Stimulated activated CD8-positive, alpha-beta memory T cell treated with anti-CD3 and anti-CD28 coated beads, Interleukin-12 subunit alpha, Interleukin-12 subunit beta, amount 100 ng/mL, for 24 hours (primary cell): ENCODE data around the gene MSRB1.
"Not testable (repeated sequence)": the region's sequence is repeated elsewhere in the genome, so short reads cannot be mapped to it uniquely, and the experiment has no call there.

Experiments
- DNase-seq: peaks from one replicate; pipeline ENCODE4 v3.0.0-alpha.2; 2020; ENCODE audit errors: extremely low read depth

MSRB1 gene

DNA sequence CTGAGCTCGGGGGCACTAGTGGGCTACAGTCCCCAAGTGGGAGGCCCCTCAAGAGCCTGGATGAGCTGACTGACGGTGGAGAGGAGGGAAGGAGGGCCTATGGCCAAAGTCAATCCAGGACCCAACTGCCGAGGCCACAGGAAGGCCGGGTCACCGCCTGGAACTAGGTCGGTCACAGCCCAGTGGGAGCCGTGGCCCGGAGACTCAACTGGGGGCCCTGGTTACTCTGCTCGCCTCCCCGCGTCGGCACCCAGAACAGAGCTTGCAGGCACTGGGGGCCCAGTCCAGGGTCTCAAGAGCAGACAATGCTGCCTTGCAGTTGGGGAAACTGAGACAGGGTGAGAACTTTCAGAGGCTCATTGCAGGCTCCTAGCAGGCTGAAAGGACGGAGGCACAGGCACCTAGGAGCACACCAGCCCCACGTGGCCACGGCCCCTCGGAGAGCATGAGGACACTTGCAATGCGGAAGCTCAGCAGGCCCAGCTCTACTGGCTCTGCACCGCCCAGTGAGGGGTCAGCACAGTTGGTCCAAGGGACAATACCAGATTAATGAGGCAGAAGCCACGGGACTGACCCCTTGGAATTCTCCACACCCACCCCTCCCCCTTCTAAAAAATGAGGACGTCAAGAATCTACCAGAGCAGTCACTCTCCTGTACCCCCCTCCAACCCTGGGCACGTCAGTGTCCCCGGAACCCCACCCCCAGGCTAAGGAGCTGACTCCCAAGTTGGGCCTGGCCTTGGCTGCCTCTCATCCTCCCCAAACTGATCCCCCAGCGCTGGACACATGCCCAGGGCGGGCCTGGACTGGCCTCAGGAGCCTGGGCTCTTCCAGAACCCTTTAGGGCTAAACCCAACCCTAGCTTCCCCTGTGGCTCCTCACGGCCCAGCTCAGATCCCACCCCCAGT, 27.0 kb downstream of the MSRB1 start:
- DNase-seq = no peak

DNA sequence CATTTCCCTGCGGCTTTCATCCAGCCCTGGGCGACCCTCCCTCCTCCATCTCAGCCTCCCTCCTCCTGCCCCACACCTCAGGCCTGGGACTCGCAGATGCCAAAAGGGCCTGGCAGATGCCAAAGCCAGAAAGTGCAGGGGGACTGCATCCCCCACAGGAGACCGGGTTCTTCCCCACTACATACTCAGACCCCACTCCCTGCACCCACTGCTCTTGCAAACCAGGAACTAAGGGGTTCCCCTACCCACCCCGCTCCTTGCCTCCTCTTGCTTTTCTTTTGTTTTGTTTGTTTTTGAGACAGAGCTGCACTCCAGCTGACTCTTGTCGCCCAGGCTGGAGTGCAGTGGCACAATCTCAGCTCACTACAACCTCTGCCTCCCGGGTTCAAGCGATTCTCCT, 28.0 kb downstream of the MSRB1 start:
- no peak for DNase-seq

DNA sequence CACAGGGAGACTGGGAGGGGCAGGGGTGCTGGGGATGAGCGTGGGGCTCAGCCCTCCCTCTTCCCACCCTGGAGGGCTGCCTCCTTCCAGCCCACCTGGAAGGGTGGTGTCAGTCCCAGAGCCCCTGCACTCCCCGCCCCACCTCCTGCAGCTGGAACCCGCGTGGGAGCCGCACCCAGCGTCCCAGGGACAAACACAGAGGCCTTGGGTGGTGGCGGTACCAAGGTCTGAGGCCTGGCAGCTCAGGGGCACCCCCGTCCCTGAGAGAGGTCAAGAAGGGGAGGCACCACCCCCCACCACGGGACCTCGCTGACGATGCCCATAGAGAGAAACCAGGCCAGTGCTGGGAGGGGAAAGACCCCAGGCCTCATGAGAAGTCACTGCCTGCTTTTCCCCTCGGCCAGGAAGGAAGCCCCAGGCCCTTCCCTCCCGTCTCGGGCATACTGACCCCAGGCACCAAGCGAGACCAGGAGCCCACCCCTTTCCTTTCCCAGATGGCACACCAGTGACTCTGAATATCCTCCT, 28.9 kb downstream of the MSRB1 start:
- no peak for DNase-seq

DNA sequence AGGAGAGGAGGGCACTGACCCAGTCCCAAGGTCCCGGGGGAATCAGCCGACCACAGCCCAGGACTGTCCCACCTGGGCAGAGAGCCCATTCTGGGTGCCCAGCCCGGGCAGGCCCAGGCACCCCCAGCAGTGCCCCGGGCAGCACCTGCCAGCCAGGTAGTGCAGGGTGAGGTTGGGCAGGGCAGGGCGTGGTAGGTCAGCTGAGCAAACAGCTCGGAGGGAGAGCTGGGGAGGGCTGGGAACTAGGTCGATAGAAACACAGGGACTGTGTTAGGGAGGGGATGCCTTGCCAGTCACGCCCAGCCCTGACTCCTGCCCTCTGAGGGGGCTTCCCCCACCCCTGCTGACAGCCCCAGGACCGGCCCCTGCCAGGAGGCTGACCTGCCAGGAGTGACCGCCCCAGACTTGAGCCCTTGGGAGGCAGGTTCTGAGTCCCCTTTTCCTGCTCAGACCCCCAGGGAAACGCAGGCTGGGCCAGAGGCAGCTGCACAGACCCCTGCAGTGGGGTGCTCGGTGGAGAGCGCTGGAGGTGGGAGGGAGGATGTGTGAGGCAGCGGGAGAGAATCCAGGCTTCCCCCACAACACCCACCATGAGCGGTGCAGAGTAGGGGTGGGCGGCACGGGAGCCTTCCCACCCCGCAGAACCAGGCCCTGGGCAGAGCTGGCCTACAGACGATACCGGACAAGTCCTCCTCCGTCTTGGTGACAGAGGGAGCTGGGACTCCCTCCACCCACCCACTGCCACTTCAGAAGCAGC, 29.5 kb downstream of the MSRB1 start:
- no peak for DNase-seq

DNA sequence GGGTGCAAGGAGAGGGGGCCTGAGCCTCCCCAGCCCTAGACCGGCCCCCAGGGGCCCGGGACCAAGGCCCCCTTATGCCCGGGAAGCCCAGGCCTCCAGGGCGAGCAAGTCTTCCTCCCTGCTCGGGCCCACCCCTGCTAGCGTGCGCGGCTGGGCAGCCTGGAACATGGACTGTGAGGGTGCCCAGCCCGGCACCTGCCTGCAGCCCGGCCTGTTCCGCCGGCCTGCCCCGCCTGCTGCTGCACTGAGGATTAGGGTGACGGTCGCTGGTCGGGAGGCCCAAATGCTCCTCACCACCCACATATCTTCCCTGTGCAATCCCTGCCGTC, 30.8 kb downstream of the MSRB1 start:
- DNase-seq = no peak

DNA sequence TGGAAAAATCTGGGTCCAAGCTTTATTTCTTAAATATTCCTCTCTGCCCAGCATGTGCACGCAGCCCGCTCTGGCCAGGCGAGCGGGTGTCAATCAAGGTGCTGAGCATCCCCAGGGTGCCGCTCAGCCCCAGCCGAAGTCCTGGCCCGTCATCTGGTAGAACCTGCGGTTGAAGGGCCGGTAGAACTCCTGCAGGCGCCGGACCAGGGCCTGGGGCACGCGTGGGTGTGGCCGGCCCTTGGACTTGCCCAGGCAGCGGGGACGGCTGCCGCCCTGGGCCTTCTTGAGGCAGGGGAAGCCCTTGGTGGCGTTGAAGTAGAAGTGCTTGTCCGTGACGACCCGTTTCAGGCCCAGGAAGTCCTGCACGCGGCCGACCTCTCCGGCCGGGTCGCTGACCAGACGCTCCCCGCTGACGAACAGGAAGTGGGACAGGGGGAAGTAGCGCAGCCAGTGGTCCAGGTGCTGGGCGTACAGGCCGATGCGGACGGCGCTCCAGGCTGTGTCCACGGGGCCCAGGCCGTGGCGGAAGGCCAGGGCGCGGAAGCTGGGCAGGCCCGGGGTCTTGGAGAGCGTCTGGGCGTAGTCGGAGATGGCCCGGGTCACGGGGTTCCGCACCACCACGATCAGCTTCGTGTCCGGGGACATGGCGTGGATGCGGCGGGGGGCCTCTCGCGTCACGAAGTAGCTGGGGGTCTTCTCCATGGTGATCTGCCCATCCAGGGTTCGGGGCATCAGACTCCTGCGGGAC, 31.4 kb downstream of the MSRB1 start:
- DNase-seq = no peak

DNA sequence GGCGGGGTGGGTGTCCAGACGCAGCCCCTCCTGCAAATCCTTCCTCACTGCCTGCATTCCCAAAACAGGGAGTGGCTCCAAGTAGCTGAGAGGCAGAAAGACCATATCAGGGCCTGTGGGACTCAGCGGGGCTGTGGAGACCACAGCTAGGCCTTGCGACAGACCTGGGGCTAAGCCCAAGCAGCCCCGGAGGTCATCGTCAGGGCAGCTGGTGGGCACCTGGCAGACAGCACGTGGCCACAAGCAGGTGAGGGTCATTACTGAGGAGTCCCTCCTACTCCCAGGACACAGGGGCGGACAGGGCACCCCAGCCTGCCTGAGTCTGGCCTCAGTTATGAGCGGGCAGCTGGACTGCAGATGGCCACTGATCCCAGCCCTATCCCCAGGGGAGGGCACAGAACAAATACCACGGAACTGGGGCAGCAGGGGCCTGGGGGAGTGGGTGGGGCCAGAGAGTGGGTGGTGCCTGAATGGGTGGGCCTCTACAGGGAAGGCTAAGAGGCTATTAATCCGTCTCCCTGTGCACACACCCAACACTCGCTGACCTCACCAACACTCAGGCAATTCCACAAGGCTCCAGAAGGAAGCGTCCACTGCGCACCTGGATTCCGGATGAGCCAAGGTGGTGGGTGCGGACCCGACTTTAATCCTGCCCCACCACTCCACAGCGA, 33.3 kb downstream of the MSRB1 start:
- DNase-seq = no peak

DNA sequence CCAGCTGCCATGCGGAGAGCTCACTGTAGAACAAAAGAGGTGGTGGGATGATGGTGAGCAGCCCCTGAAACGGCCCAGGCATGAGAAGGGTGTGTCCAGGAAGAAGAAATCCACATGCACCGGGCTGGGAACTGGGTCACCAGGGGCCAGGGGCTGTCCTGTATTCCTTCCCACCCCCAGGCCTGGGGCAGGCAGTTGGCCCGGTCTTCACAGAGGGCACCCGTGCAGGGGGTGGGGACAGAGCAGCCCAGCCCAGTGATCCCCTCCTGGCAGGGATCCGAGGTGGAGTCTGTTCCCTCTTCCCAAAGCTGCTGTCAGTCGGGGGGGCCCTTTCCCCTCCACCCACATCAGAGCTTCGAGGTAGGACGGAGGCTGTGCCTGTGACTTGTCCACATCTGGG, 34.0 kb downstream of the MSRB1 start:
- DNase-seq = no peak

DNA sequence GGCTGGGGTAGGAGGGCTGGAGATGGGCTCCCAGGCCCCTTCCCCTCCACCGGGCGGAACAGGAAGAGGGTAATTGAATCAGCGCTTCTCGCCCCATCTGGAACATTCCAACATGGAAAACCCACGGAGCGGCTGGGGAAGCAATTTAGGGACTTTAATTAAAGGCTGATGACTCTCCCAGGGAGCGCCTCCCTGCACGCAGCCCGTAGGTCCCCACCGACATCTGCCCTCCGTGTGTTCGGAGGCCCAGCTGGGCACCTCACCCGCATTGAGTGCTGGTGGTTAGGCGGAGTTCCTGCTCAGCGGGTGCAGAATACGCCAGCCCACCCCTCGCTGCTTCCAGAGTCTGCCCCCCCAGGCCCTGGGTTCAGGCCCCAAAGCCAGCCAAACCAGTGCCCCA, 34.8 kb downstream of the MSRB1 start:
- no peak for DNase-seq

DNA sequence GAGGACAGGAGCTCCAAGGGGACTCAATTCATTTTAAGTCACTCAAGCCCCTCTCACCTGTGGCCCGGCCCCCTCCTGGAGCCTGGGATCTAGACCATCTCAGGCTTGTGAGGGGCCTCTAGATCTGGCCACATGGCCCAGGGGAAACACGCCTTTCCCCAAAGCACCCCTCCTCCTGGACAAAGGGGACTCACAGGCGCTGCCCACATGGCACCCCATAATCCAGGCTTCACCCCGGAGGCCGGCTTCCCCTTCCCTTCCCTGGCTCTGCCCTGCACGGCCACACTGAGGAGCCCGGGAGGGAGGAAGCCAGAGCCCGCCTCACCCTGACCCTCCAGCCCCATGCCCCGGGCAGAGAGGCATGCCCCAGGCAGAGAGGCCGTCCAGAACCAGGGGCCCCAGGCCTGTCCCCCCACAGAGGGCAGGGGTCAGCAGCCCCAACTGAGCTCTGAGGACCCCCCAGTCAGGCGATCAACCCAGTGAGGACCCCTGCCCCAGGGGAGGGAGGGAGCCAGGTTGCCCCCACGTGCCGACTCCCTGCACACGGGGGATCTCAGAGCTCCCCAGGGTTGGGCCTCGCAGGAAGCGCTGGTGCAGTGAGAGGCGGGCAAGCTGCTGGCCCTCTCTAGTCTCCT, 35.7 kb downstream of the MSRB1 start:
- DNase-seq = no peak

DNA sequence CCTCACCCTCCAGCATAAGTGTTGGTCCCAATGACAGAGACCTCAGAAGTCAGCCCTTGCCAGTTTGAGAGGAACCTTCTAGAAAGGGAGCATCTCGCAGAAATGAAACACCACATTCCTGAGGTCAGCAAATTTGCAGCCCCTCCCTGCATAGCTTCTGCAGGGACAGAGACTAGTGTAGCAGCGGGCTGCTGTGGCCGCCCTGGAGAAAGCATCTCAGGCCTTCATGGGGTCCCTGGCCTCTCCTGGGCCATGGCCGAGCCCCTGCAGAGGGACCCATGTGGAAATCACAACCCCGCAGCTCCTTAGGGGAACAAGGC, 36.2 kb downstream of the MSRB1 start:
- no peak for DNase-seq

DNA sequence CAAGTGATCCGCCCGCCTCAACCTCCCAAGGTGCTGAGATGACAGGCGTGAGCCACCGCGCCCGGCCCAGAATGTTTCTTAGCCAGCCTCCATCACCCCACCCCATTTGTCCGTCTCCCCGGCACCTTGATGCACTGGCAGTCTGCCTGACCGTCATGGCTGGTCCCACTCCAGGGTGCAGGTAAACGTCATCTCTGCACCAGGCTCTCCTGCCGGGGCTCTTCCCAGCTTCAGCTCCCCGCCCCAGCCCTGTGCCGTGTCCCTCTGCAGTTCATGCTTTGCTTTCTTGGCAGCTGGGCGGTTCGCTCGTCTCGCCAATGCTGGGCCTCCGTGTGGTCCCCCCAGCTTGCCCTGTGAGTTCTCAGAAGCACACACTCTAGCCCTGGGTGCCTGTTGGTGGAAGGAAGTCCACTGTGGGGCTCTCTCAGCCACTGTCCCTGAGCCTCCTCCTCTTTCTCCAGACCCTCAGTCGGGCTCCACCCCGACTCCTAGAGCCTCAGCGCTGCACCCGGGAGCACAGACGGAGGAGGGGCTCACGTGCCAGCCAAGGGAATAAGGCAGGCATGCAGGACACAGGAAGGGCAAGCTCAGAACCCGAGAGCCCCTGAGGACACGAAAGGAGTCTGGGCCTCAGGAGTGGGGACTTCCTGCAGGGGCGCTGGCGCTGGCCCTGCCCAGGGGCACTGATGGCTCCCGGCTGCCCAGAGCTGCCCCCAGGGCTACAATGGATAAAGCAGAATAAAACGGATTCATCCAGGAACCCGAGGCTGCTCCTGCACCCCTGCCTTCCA, 36.7 kb downstream of the MSRB1 start:
- DNase-seq = no peak

DNA sequence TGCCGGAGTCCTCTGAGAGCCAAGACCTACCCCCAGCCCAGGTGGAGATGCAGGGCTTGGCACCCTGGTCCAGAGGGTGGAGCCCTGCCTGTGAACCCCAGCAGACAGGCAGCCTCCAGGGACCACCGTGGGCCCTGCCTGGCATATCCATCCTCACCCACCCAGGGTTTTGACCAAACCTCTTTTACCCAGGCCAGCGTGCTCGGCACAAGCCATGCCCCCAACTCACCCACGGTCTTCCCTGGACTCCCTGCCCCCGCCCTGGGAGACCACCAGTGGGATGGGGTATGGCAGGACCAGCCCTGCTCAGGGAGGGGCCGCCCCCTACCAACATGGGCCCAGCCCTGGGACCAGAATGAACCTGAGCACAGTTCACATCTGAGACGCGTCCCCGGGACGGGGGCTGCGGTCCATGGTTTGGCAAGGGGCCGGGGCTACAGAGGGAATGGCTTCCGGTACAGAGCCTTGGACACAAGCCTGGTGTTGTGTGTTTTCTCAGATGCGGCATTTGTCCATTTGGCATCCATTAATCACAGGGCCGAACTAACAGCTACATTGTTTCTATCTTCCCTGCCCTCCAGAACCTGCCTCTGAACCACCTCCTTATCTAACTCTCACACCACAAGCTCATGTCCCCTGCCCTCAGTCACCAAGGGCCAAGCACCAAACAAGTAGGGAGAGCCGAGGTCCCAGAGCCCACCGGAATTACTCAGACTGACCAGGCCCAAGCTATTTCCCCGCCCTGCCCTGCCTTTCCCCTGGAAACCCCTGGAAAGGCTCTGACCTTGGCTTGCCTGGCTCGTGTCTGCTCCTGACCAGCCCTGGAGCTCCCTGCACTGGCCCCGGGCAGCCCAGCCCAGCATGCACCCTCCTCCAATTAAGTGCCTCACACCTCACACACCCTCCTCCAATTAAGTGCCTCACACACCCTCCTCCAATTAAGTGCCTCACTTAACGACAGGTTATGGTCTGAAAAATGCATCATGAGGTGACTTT, 38.9 kb downstream of the MSRB1 start:
- no peak for DNase-seq

DNA sequence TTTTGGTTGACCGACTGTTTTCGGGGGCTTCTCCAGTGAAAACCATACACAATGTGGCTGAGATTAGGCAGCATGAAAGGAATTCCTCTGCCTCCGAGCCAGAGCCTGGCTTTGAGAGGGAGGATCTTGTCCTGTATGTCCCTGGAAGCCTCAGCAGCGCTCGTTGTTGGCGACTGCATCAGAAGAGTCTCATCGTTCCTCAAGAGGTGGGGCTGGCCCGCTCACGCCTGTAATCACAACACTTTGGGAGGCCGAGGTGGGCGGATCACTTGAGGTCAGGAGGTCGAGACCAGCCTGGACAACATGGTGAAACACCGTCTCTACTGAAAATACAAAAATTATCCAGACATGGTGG, 39.8 kb downstream of the MSRB1 start:
- no peak for DNase-seq

DNA sequence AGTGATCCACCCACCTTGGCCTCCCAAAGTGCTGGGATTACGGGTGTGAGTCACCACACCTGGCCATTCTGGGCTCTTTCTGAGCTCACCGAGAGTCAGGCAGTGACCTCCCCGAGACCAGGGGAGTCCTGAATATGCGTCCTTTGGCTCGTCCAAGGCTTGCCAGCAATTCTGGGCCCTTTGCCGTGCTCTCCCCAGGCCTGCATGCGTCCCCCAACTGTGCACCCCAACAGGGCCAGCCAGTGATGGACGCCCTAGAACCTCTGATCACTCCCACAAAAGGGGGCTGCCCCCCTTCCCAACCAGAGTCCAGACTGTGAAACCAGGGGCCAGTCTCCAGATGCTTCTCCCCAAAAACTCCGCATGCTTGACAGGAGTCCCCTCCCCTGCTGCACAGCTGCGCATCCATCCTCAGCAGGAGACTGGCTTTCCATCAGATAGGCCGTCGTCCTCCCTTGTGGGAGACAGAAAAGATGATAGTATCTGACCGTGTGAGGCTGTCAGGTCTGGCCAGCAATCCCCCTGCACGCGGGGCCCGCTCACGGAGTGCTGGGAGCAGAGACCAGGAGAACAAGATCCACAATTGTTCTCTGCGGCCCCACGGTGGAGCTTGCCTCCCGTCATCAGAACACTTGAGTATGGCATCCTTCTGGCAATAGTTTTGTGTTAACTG, 40.3 kb downstream of the MSRB1 start:
- DNase-seq = no peak

DNA sequence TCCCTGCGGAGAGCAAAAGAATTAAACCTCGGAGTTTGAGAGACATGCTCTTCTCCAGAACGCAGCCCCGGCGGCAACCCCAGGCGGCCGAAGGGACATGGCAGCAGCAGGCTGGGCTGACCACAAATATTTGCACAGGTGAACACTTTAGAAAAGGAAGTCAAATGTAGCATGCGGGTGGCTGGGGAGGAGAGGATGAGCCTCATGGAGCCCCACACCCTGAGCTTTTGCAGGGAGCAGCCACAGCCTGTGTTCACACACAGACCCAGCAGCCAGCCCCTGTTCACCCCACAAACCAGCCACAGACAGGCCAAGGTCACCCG, 42.6 kb downstream of the MSRB1 start:
- DNase-seq = no peak

DNA sequence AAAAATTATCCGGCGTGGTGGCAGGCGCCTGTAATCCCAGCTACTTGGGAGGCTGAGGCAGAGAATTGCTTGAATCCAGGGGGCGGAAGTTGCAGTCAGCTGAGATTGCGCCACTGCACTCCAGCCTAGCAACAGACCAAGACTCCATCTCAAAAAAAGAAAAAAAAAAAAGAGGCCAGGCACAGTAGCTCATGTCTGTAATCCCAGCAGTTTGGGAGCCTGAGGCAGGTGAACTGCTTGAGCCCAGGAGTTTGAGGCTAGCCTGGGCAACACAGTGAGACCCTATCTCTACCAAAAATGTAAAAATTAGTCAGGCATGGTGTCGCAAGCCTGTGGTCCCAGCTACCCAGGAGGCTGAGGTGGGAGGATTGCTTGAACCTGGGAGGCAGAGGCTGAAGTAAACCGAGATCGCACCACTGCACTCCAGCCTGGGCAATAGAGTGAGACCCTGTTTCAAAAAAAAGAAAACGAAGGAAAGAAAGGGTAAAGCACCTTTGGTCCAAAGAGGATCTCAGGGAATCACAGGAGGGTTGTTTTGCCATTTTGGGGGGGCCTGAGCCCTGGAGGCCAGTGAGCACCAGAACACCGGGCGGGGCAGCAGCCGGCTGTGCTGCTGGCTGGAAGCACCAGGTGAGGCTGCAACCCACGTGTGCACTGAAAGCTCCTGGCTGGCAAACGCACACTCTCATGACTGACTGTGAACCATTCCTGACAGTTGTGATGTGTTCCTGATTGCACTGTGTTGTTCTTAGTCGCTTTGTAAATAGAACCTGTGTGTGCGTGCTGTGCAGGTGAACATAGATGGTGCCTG, 43.2 kb downstream of the MSRB1 start:
- DNase-seq = no peak

DNA sequence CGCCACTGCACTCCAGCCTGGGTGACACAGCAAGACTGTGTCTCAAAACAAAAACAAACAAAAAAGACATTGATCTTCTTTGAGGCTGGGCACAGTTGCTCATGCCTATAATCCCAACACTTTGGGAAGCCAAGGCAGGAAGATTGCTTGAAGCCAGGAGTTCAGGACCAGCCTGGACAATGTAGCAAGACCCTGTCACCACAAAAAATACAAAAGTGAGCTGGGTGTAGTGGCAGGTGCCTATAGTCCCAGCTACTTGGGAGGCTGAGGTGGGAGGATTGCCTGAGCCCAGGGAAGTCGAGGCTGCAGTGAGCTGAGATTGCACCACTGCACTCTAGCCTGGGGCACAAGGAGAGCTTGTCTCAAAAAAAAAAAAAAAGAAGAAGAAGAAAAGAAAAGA, 45.3 kb downstream of the MSRB1 start:
- DNase-seq = not testable (repeated sequence)
